GM12878 (cell line): Measurements from ENCODE around the gene FNIP1.
"Not testable (repeated sequence)": the region's sequence is repeated elsewhere in the genome, so short reads cannot be mapped to it uniquely, and the experiment has no call there.

ENCODE experiments used
- BRCA1 ChIP-seq: IDR thresholded peaks from 2 replicates; pipeline ENCODE4 v1.6.1; 2011; ENCODE audit warnings: low read depth, low read length, improper control_type of control experiment
- EP300 ChIP-seq, 2 experiments: fragments of 150-350 bp in 1 of 2; IDR thresholded peaks; 2 replicates each; pipeline ENCODE4 v1.6.1; 2011 to 2012; ENCODE audit warnings: low read depth in 2 of 2, low read length in 2 of 2, borderline replicate concordance in 1 of 2, improper control_type of control experiment in 1 of 2, inconsistent platforms in 1 of 2; ENCODE audit not compliant: control insufficient read depth in 1 of 2
- NBN ChIP-seq: fragments of 450-650 bp; IDR thresholded peaks from 2 replicates; pipeline ENCODE4 v1.6.1; 2016
- NFYB ChIP-seq: IDR thresholded peaks from 2 replicates; pipeline ENCODE4 v1.6.1; 2011; ENCODE audit warnings: low read depth, mild to moderate bottlenecking, low read length, improper control_type of control experiment, moderate library complexity; ENCODE audit not compliant: insufficient read depth
- RFX5 ChIP-seq: IDR thresholded peaks from 2 replicates; pipeline ENCODE4 v1.6.1; 2011; ENCODE audit warnings: low read depth, low read length, improper control_type of control experiment
- STAT3 ChIP-seq: IDR thresholded peaks from 2 replicates; pipeline ENCODE4 v1.6.1; 2011; ENCODE audit warnings: low read depth, low read length, improper control_type of control experiment
- TF ChIP-seq, protein P1 (sequence below): fragments of 150-350 bp; IDR thresholded peaks from 2 replicates; pipeline ENCODE4 v1.6.1; 2016; ENCODE audit warnings: low read depth, low read length

GRCh38 chr5:131724089-131724488 lies 72.7 kb downstream of the FNIP1 start:
- TF ChIP-seq, protein P1, sequence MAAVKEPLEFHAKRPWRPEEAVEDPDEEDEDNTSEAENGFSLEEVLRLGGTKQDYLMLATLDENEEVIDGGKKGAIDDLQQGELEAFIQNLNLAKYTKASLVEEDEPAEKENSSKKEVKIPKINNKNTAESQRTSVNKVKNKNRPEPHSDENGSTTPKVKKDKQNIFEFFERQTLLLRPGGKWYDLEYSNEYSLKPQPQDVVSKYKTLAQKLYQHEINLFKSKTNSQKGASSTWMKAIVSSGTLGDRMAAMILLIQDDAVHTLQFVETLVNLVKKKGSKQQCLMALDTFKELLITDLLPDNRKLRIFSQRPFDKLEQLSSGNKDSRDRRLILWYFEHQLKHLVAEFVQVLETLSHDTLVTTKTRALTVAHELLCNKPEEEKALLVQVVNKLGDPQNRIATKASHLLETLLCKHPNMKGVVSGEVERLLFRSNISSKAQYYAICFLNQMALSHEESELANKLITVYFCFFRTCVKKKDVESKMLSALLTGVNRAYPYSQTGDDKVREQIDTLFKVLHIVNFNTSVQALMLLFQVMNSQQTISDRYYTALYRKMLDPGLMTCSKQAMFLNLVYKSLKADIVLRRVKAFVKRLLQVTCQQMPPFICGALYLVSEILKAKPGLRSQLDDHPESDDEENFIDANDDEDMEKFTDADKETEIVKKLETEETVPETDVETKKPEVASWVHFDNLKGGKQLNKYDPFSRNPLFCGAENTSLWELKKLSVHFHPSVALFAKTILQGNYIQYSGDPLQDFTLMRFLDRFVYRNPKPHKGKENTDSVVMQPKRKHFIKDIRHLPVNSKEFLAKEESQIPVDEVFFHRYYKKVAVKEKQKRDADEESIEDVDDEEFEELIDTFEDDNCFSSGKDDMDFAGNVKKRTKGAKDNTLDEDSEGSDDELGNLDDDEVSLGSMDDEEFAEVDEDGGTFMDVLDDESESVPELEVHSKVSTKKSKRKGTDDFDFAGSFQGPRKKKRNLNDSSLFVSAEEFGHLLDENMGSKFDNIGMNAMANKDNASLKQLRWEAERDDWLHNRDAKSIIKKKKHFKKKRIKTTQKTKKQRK: not testable (repeated sequence)
- TF ChIP-seq STAT3; NFYB; BRCA1; EP300 (IDR thresholded peaks at IDR 0.05; ENCODE audit: borderline replicate concordance in 1 of 2, control insufficient read depth in 1 of 2, low read depth in 2 of 2, low read length in 2 of 2); NBN; RFX5: not testable (repeated sequence)
